HepG2 (cell line): Measurements from ENCODE around the gene ADSS2. TPM values are rescaled to one million over a fixed set of nuclear protein-coding genes. Genes with fewer than 3 reads are reported as not detected.

ENCODE experiments used
- ADNP ChIP-seq: sonication (generic); formaldehyde crosslinking; IDR thresholded peaks from 2 replicates; pipeline ENCODE4 v1.4.0; 2020; ENCODE audit warnings: missing genetic modification reagents
- ASH2L ChIP-seq: fragments of 300-600, 200-600 bp; sonication (generic); IDR thresholded peaks from 2 replicates; pipeline ENCODE4 v1.7.0; 2017; ENCODE audit warnings: low read depth, mild to moderate bottlenecking, moderate library complexity, mixed read lengths, low read length; ENCODE audit not compliant: insufficient read length
- DNMT1 ChIP-seq: sonication (generic); formaldehyde crosslinking; IDR thresholded peaks from 2 replicates; pipeline ENCODE4 v1.5.1; 2020; ENCODE audit warnings: mild to moderate bottlenecking, missing genetic modification reagents
- GABPA ChIP-seq, 2 experiments: IDR thresholded peaks; 2 replicates each; pipeline ENCODE4 v1.6.1; 2011 to 2016; ENCODE audit warnings: low read depth in 2 of 2, low read length in 1 of 2, missing biosample characterization in 1 of 2, missing genetic modification characterization in 1 of 2
- GABPB1 ChIP-seq: IDR thresholded peaks from 2 replicates; pipeline ENCODE4 v1.6.1; 2016; ENCODE audit warnings: mild to moderate bottlenecking, missing genetic modification reagents, moderate library complexity, missing compliant biosample characterization
- HDAC2 ChIP-seq: sonication (generic); formaldehyde crosslinking; IDR thresholded peaks from 2 replicates; pipeline ENCODE4 v1.4.0; 2020; ENCODE audit warnings: missing genetic modification reagents
- HNRNPK ChIP-seq: fragments of 200-400 bp; formaldehyde crosslinking; IDR thresholded peaks from 2 replicates; pipeline ENCODE4 v1.6.1; 2018; ENCODE audit warnings: low read length, low read depth, moderate library complexity, mild to moderate bottlenecking; ENCODE audit not compliant: poor library complexity, severe bottlenecking
- IRF2 ChIP-seq: IDR thresholded peaks from 2 replicates; pipeline ENCODE4 v1.6.1; 2018; ENCODE audit warnings: missing genetic modification reagents, missing compliant biosample characterization
- NFKB2 ChIP-seq: sonication (generic); formaldehyde crosslinking; IDR thresholded peaks from 2 replicates; pipeline ENCODE4 v1.4.0; 2020; ENCODE audit warnings: missing genetic modification reagents, borderline replicate concordance
- POLR2AphosphoS5 ChIP-seq: IDR thresholded peaks from 2 replicates; pipeline ENCODE4 v1.6.1; 2012; ENCODE audit warnings: low read depth, low read length
- PTBP1 ChIP-seq: fragments of 200-400 bp; formaldehyde crosslinking; IDR thresholded peaks from 2 replicates; pipeline ENCODE4 v1.6.1; 2018; ENCODE audit warnings: low read length, low read depth; ENCODE audit not compliant: poor library complexity, severe bottlenecking
- SRSF1 ChIP-seq: fragments of 200-400 bp; formaldehyde crosslinking; optimal IDR thresholded peaks from 2 replicates; pipeline ENCODE3; 2017; ENCODE audit warnings: mild to moderate bottlenecking, low read depth, low read length, moderate library complexity
- TAF1 ChIP-seq: sonication (generic); formaldehyde crosslinking; IDR thresholded peaks from 2 replicates; pipeline ENCODE4 v1.4.0; 2020; ENCODE audit warnings: missing genetic modification reagents
- YEATS4 ChIP-seq: sonication (generic); formaldehyde crosslinking; IDR thresholded peaks from 2 replicates; pipeline ENCODE4 v1.4.0; 2020; ENCODE audit warnings: missing genetic modification reagents, borderline replicate concordance
- ZFX ChIP-seq: sonication (generic); formaldehyde crosslinking; IDR thresholded peaks from 2 replicates; pipeline ENCODE4 v1.4.0; 2020; ENCODE audit warnings: mild to moderate bottlenecking, low read depth, missing genetic modification reagents, moderate library complexity
- ZNF101 ChIP-seq: sonication (generic); formaldehyde crosslinking; IDR thresholded peaks from 2 replicates; pipeline ENCODE4 v1.4.0; 2020; ENCODE audit warnings: mild to moderate bottlenecking, low read depth, missing genetic modification reagents, borderline replicate concordance
- ZNF607 ChIP-seq: sonication (generic); formaldehyde crosslinking; IDR thresholded peaks from 2 replicates; pipeline ENCODE4 v1.5.1; 2020; ENCODE audit warnings: missing genetic modification reagents, mild to moderate bottlenecking, borderline replicate concordance
- ZNF709 ChIP-seq: sonication (generic); formaldehyde crosslinking; IDR thresholded peaks from 2 replicates; pipeline ENCODE4 v1.5.0; 2020; ENCODE audit warnings: mild to moderate bottlenecking, missing genetic modification reagents
- ZNF816 ChIP-seq: sonication (generic); formaldehyde crosslinking; IDR thresholded peaks from 2 replicates; pipeline ENCODE4 v1.8.0; 2022; ENCODE audit warnings: missing genetic modification reagents, mild to moderate bottlenecking, borderline replicate concordance
- polyA plus RNA-seq, 8 experiments: library from polyadenylated mRNA; depleted of rRNA in 3 of 8; stranded (reverse) in 7 of 8; unstranded in 1 of 8; fragments of >200 nt; fragmentation: Illumina TruSeq in 4 of 8; extraction: Trizol in 4 of 8; gene quantifications; 2 replicates each; pipeline versions ENCODE4 v1.2.1 to v1.2.3, GENCODE V29; 2011 to 2016; ENCODE audit warnings: low read depth in 4 of 8, missing spikeins in 1 of 8, mixed read lengths in 1 of 8; ENCODE audit not compliant: insufficient read depth in 1 of 8
- total RNA-seq, 5 experiments: library from RNA; depleted of rRNA; stranded (reverse); fragments of >200 nt; fragmentation: Illumina TruSeq; extraction: Trizol; gene quantifications; 2 replicates each; pipeline ENCODE4 v1.2.3, GENCODE V29; 2016; ENCODE audit warnings: low read depth in 1 of 5
- TF ChIP-seq, protein P1 (sequence below): sonication (generic); formaldehyde crosslinking; IDR thresholded peaks from 2 replicates; pipeline ENCODE4 v1.4.0; 2020; ENCODE audit warnings: missing genetic modification reagents
- TF ChIP-seq, protein P2 (sequence below): sonication (generic); formaldehyde crosslinking; IDR thresholded peaks from 2 replicates; pipeline ENCODE4 v1.5.1; 2020; ENCODE audit warnings: missing genetic modification reagents, mild to moderate bottlenecking, borderline replicate concordance
- TF ChIP-seq, protein P3 (sequence below): sonication (generic); formaldehyde crosslinking; IDR thresholded peaks from 2 replicates; pipeline ENCODE4 v1.8.1; 2023; ENCODE audit warnings: mild to moderate bottlenecking, moderate library complexity, missing genetic modification reagents
- TF ChIP-seq, protein P4 (sequence below): IDR thresholded peaks from 2 replicates; pipeline ENCODE4 v1.6.1; 2012; ENCODE audit warnings: inconsistent platforms
- TF ChIP-seq, protein P5 (sequence below): IDR thresholded peaks from 2 replicates; pipeline ENCODE4 v1.6.1; 2016; ENCODE audit warnings: low read depth

Gene ADSS2
- total and polyA plus RNA-seq, 2 of the 13 experiments (the other 11 are each of a cell fraction or from before 2014, with no cell fraction given): 15.1 to 43.4 TPM

DNA sequence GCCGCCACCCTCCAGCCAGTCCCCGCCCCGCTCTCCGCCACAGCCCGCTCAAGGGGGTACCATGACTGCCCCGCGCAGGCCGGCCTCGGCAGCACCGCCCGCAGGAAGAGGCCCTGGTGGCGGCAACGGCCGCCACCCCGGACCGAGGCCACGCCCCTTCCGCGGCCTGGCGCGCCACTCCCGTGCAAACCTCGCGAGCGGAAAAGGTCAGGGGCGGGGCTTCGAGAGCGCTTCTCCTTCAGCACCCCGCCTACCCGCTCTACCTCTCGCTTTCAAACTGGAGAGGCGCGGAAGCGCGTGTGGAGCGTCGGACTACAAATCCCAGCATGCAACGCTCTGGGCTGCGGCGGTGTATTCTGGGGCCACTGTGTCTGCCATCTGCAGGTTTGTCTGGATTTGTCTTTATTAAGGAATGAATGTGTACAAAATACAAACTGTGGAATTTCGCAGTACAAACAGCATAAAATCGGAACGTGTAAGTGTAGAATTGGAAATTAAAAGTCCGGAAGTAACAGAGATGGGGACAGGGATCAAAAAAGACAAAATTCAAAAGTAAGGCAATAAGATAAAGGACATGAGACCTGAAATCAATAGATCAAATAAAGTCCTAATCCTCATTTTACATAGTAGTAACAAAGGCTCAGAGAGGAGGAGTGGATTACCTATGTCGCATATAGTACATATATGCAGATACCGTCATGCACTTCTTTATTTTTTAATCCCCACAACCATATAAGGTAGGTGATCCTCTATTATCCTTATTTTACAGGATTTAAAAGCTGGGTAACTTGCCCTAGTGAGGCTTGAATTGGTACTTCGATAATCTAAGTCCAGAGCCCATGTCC, 464 bp upstream of the ADSS2 start (continued):
- TF ChIP-seq PTBP1 (no peak), TAF1 (no peak), POLR2AphosphoS5 (peak; percentile 68), DNMT1 (CRISPR knock-in tag) (0 out of 2 replicates have a peak, but pooled peaks have one; percentile 43), HDAC2 (CRISPR knock-in tag) (peak; percentile 27; the same call in 1 of the 2 replicates), GABPA (IDR thresholded peaks at IDR 0.05; ENCODE audit: low read depth, low read length) (peak; percentile 47; the same call in 1 of the 2 replicates), GABPA (CRISPR knock-in tag; IDR thresholded peaks at IDR 0.05; ENCODE audit: low read depth) (peak; percentile 82), GABPB1 (peak; percentile 87), IRF2 (CRISPR knock-in tag) (peak; percentile 85), ZNF816 (CRISPR knock-in tag) (peak; percentile 25; the same call in 1 of the 2 replicates), HNRNPK (no peak), NFKB2 (no peak; the same call in 1 of the 2 replicates), YEATS4 (CRISPR knock-in tag) (peak; percentile 2; the same call in 1 of the 2 replicates), ASH2L (peak; percentile 22), ZNF101 (CRISPR knock-in tag) (no peak), ZNF709 (CRISPR knock-in tag) (peak; percentile 49; the same call in 1 of the 2 replicates), ZFX (CRISPR knock-in tag) (peak; percentile 39; the same call in 1 of the 2 replicates), ZNF607 (CRISPR knock-in tag) (peak; percentile 2; the same call in 1 of the 2 replicates), SRSF1 (no peak), ADNP (CRISPR knock-in tag) (no peak)
- TF ChIP-seq, protein P1, sequence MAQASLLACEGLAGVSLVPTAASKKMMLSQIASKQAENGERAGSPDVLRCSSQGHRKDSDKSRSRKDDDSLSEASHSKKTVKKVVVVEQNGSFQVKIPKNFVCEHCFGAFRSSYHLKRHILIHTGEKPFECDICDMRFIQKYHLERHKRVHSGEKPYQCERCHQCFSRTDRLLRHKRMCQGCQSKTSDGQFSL (CRISPR knock-in tag): no peak
- TF ChIP-seq, protein P2, sequence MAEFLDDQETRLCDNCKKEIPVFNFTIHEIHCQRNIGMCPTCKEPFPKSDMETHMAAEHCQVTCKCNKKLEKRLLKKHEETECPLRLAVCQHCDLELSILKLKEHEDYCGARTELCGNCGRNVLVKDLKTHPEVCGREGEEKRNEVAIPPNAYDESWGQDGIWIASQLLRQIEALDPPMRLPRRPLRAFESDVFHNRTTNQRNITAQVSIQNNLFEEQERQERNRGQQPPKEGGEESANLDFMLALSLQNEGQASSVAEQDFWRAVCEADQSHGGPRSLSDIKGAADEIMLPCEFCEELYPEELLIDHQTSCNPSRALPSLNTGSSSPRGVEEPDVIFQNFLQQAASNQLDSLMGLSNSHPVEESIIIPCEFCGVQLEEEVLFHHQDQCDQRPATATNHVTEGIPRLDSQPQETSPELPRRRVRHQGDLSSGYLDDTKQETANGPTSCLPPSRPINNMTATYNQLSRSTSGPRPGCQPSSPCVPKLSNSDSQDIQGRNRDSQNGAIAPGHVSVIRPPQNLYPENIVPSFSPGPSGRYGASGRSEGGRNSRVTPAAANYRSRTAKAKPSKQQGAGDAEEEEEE: 0 out of 2 replicates have a peak, but pooled peaks have one; percentile 27
- TF ChIP-seq, protein P3, sequence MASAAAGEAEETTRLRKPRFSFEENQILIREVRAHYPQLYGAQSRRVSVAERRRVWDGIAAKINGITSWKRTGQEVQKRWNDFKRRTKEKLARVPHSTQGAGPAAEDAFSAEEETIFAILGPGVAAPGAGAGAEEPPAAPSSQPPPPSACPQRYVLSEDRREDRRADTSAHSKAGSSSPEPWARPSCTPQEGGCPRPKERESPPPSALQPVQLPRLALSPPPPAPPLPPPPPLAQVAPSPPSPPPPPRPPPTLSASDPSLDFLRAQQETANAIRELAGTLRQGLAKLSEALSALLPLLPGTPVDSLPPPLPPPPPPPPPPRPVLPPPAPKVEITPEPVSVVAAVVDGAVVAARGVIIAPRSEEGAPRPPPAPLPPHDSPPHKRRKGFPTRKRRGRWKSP (CRISPR knock-in tag): peak; percentile 51; the same call in 1 of the 2 replicates
- TF ChIP-seq, protein P4, sequence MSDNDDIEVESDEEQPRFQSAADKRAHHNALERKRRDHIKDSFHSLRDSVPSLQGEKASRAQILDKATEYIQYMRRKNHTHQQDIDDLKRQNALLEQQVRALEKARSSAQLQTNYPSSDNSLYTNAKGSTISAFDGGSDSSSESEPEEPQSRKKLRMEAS: 0 out of 2 replicates have a peak, but pooled peaks have one; percentile 39
- TF ChIP-seq, protein P5, sequence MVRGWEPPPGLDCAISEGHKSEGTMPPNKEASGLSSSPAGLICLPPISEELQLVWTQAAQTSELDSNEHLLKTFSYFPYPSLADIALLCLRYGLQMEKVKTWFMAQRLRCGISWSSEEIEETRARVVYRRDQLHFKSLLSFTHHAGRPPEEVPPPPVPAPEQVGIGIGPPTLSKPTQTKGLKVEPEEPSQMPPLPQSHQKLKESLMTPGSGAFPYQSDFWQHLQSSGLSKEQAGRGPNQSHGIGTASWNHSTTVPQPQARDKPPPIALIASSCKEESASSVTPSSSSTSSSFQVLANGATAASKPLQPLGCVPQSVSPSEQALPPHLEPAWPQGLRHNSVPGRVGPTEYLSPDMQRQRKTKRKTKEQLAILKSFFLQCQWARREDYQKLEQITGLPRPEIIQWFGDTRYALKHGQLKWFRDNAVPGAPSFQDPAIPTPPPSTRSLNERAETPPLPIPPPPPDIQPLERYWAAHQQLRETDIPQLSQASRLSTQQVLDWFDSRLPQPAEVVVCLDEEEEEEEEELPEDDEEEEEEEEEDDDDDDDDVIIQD: peak; percentile 75; the same call in 1 of the 2 replicates
